OCI-LY3 (cell line): ENCODE results near the gene PTPRM.

Experiments
- CTCF ChIP-seq: fragments of 200-600, 300-600 bp; sonication (generic); IDR thresholded peaks from 2 replicates; pipeline ENCODE4 v1.5.1; 2014; ENCODE audit warnings: antibody characterized with exemption, low read length, low read depth
- EZH2phosphoT487 ChIP-seq: fragments of 200-600 bp; shearing (Covaris generic); IDR thresholded peaks from 2 replicates; pipeline ENCODE4 v1.6.1; 2018; ENCODE audit warnings: antibody characterized with exemption, mixed run types, low read depth

- TF ChIP-seq CTCF: peak; percentile 85
- no peak for TF ChIP-seq EZH2phosphoT487
These were observed 822.5 kb downstream of the PTPRM start for GRCh38 chr18:8389391-8390340.
